Measurements from ENCODE around the gene TBX22.
"Not testable (repeated sequence)": the region's sequence is repeated elsewhere in the genome, so short reads cannot be mapped to it uniquely, and the experiment has no call there.

The TBX22 gene, protein sequence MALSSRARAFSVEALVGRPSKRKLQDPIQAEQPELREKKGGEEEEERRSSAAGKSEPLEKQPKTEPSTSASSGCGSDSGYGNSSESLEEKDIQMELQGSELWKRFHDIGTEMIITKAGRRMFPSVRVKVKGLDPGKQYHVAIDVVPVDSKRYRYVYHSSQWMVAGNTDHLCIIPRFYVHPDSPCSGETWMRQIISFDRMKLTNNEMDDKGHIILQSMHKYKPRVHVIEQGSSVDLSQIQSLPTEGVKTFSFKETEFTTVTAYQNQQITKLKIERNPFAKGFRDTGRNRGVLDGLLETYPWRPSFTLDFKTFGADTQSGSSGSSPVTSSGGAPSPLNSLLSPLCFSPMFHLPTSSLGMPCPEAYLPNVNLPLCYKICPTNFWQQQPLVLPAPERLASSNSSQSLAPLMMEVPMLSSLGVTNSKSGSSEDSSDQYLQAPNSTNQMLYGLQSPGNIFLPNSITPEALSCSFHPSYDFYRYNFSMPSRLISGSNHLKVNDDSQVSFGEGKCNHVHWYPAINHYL

GRCh38 chrX:80014141-80014940 is at the start of gene TBX22:
Gene TBX22, plus strand, starts transcription at chrX:80014753. Its CDS starts 7,517 bp downstream, at chrX:80022270.
- DNase-seq = no peak

DNA sequence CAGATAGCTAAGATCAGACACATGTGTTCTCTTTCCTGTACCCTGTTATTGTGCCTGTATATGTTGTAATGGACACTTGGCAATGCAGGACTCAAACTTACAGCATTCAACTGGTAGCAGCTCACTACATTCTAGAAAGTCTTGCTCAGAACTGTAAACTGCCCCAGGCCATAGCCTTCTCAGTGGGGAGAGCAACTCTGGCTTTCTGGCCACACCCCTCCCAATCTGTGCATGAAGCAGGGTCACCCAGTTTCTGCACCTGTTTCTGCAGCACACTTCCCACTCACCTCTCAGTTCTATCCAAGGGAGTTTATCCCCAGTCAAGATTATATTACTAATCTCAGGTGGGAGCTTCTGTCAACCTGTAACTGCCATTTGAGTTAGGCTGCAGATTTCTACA is 38.9 kb upstream of the TBX22 start:
- no peak for DNase-seq

GRCh38 chrX:80004458-80004857 is 10.1 kb upstream of the TBX22 start:
- DNase-seq = no peak

GRCh38 chrX:80011522-80011921 is 3.0 kb upstream of the TBX22 start:
- DNase-seq = no peak

- DNase-seq = no peak
These were observed 1.6 kb downstream of the TBX22 start for GRCh38 chrX:80016182-80016581.

GRCh38 chrX:80021621-80022020 is 7.1 kb downstream of the TBX22 start:
- DNase-seq = no peak

- no peak for DNase-seq
These were observed 7.9 kb downstream of the TBX22 start for GRCh38 chrX:80022363-80023031.

DNA sequence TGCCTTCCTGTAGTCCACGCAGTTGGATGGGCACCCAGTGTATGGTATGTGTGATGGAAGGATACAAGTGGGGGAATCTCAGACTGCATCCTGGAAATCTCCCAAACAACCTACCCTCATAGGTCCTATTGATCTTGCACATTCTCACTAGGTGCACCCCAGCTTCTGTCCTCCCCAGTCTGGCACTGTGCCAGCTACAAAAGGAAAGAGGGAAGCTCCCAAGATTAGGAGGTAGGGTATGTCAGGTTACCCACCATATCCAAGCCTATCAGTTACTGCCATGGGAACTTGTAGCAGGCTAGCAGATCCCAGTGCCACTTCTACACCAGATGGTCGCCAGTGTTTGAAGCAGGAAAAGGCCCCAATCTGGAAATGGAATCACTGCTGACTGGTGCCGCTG is 11.6 kb downstream of the TBX22 start:
- DNase-seq = no peak

DNA sequence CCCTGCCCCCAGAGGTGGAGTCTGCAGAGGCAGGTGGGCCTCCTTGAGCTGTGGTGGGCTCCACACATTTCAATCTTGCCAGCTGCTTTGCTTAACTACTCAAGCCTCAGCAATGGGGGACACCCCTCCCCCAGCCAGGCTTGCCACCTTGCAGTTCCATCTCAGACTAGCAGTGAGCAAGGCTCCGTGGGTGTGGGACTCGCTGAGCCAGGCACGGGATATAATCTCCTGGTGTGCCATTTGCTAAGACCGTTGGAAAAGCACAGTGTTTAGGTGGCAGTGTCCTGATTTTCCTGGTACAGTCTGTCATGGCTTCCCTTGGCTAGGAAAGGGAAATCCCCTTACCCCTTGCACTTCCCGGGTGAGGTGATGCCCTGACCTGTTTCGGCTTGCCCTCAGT is 51.6 kb downstream of the TBX22 start:
- DNase-seq = not testable (repeated sequence)

DNA sequence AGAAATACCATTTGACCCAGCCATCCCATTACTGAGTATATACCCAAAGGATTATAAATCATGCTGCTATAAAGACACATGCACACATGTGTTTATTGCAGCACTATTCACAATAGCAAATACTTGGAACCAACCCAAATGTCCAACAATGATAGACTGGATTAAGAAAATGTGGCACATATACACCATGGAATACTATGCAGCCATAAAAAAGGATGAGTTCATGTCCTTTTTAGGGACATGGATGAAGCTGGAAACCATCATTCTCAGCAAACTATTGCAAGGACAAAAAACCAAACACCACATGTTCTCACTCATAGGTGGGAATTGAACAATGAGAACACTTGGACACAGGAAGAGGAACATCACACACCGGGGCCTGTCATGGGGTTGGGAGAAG is 61.1 kb downstream of the TBX22 start:
- not testable (repeated sequence) for DNase-seq
